K562 (cell line): Measurements from ENCODE around the gene CLCN1. TPM values are rescaled to one million over a fixed set of nuclear protein-coding genes. Genes with fewer than 3 reads are reported as not detected.

Experiments used
- DIDO1 ChIP-seq: fragments of 450-650 bp; IDR thresholded peaks from 2 replicates; pipeline ENCODE4 v1.6.1; 2016; ENCODE audit warnings: low read depth, missing biosample characterization, missing genetic modification characterization
- E4F1 ChIP-seq: fragments of 250-450 bp; sonication (Bioruptor Pico); IDR thresholded peaks from 2 replicates; pipeline ENCODE4 v1.5.0; 2021; ENCODE audit warnings: mild to moderate bottlenecking, borderline replicate concordance
- ERF ChIP-seq: fragments of 450-650 bp; formaldehyde crosslinking; IDR thresholded peaks from 2 replicates; pipeline ENCODE4 v1.4.0; 2020; ENCODE audit warnings: mild to moderate bottlenecking, mixed read lengths
- FOXK2 ChIP-seq, 2 experiments: fragments of 450-650 bp; IDR thresholded peaks in 1 of 2; conservative IDR thresholded peaks in 1 of 2; 2 replicates each; pipeline ENCODE4 v1.6.1; 2016; ENCODE audit warnings: low read depth in 2 of 2, mild to moderate bottlenecking in 1 of 2
- FOXP1 ChIP-seq: sonication (generic); formaldehyde crosslinking; IDR thresholded peaks from 2 replicates; pipeline ENCODE4 v1.8.0; 2022; ENCODE audit warnings: mild to moderate bottlenecking, missing genetic modification reagents
- KLF6 ChIP-seq: fragments of 250-450 bp; sonication (Bioruptor Pico); IDR thresholded peaks from 2 replicates; pipeline ENCODE4 v1.4.0; 2020; ENCODE audit warnings: mild to moderate bottlenecking, moderate library complexity, borderline replicate concordance
- NONO ChIP-seq, 2 experiments: fragments of 200-400 bp in 1 of 2; fragments of 450-650 bp in 1 of 2; formaldehyde crosslinking in 1 of 2; IDR thresholded peaks; 2 replicates each; pipeline ENCODE4 v1.6.1; 2017; ENCODE audit warnings: low read depth in 2 of 2, mild to moderate bottlenecking in 2 of 2, moderate library complexity in 2 of 2, low read length in 1 of 2
- NR2C1 ChIP-seq, 2 experiments: fragments of 450-650 bp; IDR thresholded peaks; 2 replicates each; pipeline ENCODE4 v1.6.1; 2017; ENCODE audit warnings: mild to moderate bottlenecking in 2 of 2, antibody characterized with exemption in 1 of 2, inconsistent platforms in 1 of 2, missing compliant biosample characterization in 1 of 2, missing genetic modification characterization in 1 of 2
- PTTG1 ChIP-seq: fragments of 450-650 bp; IDR thresholded peaks from 2 replicates; pipeline ENCODE4 v1.6.1; 2016; ENCODE audit warnings: low read depth, mild to moderate bottlenecking, missing genetic modification characterization, missing compliant biosample characterization
- SAFB ChIP-seq: fragments of 200-400 bp; formaldehyde crosslinking; IDR thresholded peaks from 2 replicates; pipeline ENCODE4 v1.6.1; 2017; ENCODE audit warnings: low read depth, low read length, borderline replicate concordance
- SAFB2 ChIP-seq: fragments of 200-400 bp; formaldehyde crosslinking; IDR thresholded peaks from 2 replicates; pipeline ENCODE4 v1.6.1; 2018; ENCODE audit warnings: borderline replicate concordance, low read length, low read depth, moderate library complexity; ENCODE audit not compliant: severe bottlenecking
- SAP30 ChIP-seq: fragments of 200-600 bp; sonication (generic); IDR thresholded peaks from 2 replicates; pipeline ENCODE4 v1.6.1; 2012; ENCODE audit warnings: borderline replicate concordance, low read depth, mild to moderate bottlenecking, moderate library complexity, low read length, control low read depth, inconsistent platforms; ENCODE audit not compliant: insufficient read depth, poor library complexity, severe bottlenecking
- SIN3A ChIP-seq, 2 experiments: fragments of 150-350 bp in 1 of 2; IDR thresholded peaks; 2 replicates each; pipeline ENCODE4 v1.6.1; 2011 to 2016; ENCODE audit warnings: borderline replicate concordance in 2 of 2, low read depth in 2 of 2, low read length in 2 of 2, mild to moderate bottlenecking in 2 of 2, moderate library complexity in 2 of 2; ENCODE audit not compliant: control insufficient read depth in 1 of 2
- STAG1 ChIP-seq: sonication (generic); formaldehyde crosslinking; IDR thresholded peaks from 2 replicates; pipeline ENCODE4 v1.5.0; 2020; ENCODE audit warnings: missing genetic modification reagents, borderline replicate concordance
- TEAD1 ChIP-seq, 2 experiments: fragments of 450-650 bp in 1 of 2; sonication (generic) in 1 of 2; formaldehyde crosslinking; IDR thresholded peaks; 2 replicates each; pipeline versions ENCODE4 v1.4.0 to v1.8.0; 2020 to 2022; ENCODE audit warnings: mild to moderate bottlenecking in 2 of 2, missing genetic modification reagents in 1 of 2
- ZNF175 ChIP-seq: fragments of 200-800 bp; sonication (Bioruptor generic); IDR thresholded peaks from 2 replicates; pipeline ENCODE4 v1.6.1; 2016; ENCODE audit warnings: low read depth, mild to moderate bottlenecking, missing genetic modification characterization, missing compliant biosample characterization
- ZNF23 ChIP-seq: fragments of 250-450 bp; sonication (Bioruptor Pico); IDR thresholded peaks from 2 replicates; pipeline ENCODE4 v1.4.0; 2020; ENCODE audit warnings: mild to moderate bottlenecking
- ZNF232 ChIP-seq: sonication (generic); formaldehyde crosslinking; IDR thresholded peaks from 2 replicates; pipeline ENCODE4 v1.8.0; 2022; ENCODE audit warnings: mild to moderate bottlenecking, missing genetic modification reagents
- ZNF408 ChIP-seq: fragments of 250-450 bp; sonication (Bioruptor Pico); IDR thresholded peaks from 2 replicates; pipeline ENCODE4 v1.4.0; 2020; ENCODE audit warnings: low read depth, mild to moderate bottlenecking, moderate library complexity
- ZNF561 ChIP-seq: fragments of 450-650 bp; formaldehyde crosslinking; conservative IDR thresholded peaks from 2 replicates; pipeline ENCODE4 v1.4.0; 2020; ENCODE audit warnings: mild to moderate bottlenecking, moderate library complexity
- ZNF785 ChIP-seq: fragments of 250-450 bp; sonication (Bioruptor Pico); IDR thresholded peaks from 2 replicates; pipeline ENCODE4 v1.4.0; 2020; ENCODE audit warnings: mild to moderate bottlenecking
- ZSCAN32 ChIP-seq: fragments of 450-650 bp; formaldehyde crosslinking; IDR thresholded peaks from 2 replicates; pipeline ENCODE4 v1.4.0; 2020; ENCODE audit warnings: mild to moderate bottlenecking, moderate library complexity
- polyA plus RNA-seq, 8 experiments: library from polyadenylated mRNA; depleted of rRNA in 4 of 8; stranded (reverse) in 5 of 8; unstranded in 3 of 8; fragments of >200 nt; fragmentation: Nextera tagmentation in 2 of 8; fragmentation: Illumina TruSeq in 1 of 8; extraction: Ambion mirVana in 2 of 8; extraction: Trizol in 1 of 8; gene quantifications; 2 replicates each; pipeline versions ENCODE4 v1.2.1 to v1.2.3, GENCODE V29; 2011 to 2014; ENCODE audit warnings: inconsistent platforms in 1 of 8, missing spikeins in 1 of 8
- total RNA-seq, 7 experiments: library from RNA; depleted of rRNA in 6 of 7; stranded (reverse); fragments of >200 nt in 6 of 7; fragmentation: Illumina TruSeq in 2 of 7; extraction: Trizol in 2 of 7; gene quantifications; 2 replicates each; pipeline versions ENCODE4 v1.2.1 to v1.2.3, GENCODE V29; 2011 to 2021; ENCODE audit warnings: low replicate concordance in 1 of 7

Gene CLCN1
- total and polyA plus RNA-seq, 9 of the 15 experiments (the other 6 are each of a cell fraction or from before 2014, with no cell fraction given): 0.01 to 0.11 (median 0.04) TPM; not detected in 4

- TF ChIP-seq KLF6 (CRISPR knock-in tag): peak; percentile 99
- TF ChIP-seq ZNF175 (CRISPR knock-in tag): peak; percentile 99
- peak; percentile 96 for TF ChIP-seq PTTG1 (tag)
- TF ChIP-seq NONO (IDR thresholded peaks at IDR 0.05; ENCODE audit: low read depth in 2 of 2, low read length in 1 of 2): no peak
- peak; percentile 73 for TF ChIP-seq ZNF23 (CRISPR knock-in tag)
- no peak for TF ChIP-seq ZNF232
- TF ChIP-seq SIN3A (IDR thresholded peaks at IDR 0.05; ENCODE audit: borderline replicate concordance in 2 of 2, control insufficient read depth in 1 of 2, low read depth in 2 of 2, low read length in 2 of 2): no peak
- no peak for TF ChIP-seq STAG1 (CRISPR knock-in tag)
- no peak for TF ChIP-seq SAP30
- TF ChIP-seq E4F1: peak; percentile 88
- no peak for TF ChIP-seq FOXP1 (CRISPR knock-in tag)
- TF ChIP-seq ERF: peak; percentile 98
- no peak for TF ChIP-seq SAFB2
- peak; percentile 85 for TF ChIP-seq DIDO1 (tag)
- peak; percentile 78 for TF ChIP-seq ZNF561 (CRISPR knock-in tag)
- no peak for TF ChIP-seq FOXK2 (conservative IDR thresholded peaks at IDR 0.05 in 1 of 2, IDR thresholded peaks at IDR 0.05 in 1 of 2; ENCODE audit: low read depth in 2 of 2)
- peak; percentile 60; the same call in 1 of the 2 replicates for TF ChIP-seq ZSCAN32
- TF ChIP-seq SAFB: no peak
- peak in 1 of 2 experiments; percentile 99; a peak in 2 of 4 replicates for TF ChIP-seq TEAD1 (CRISPR knock-in tag; IDR thresholded peaks at IDR 0.05)
- TF ChIP-seq ZNF785 (CRISPR knock-in tag): peak; percentile 77
- TF ChIP-seq NR2C1 (IDR thresholded peaks at IDR 0.05): no peak
- peak; percentile 91 for TF ChIP-seq NR2C1 (tag; IDR thresholded peaks at IDR 0.05)
- TF ChIP-seq ZNF408 (CRISPR knock-in tag): 0 out of 2 replicates have a peak, but pooled peaks have one; percentile 58
Observed at GRCh38 chr7:143369678-143370651, 54.1 kb downstream of the CLCN1 start (continued).
